ENCODE measurements around the gene HFM1.

GRCh38 chr1:91308544-91308943 is 96.1 kb downstream of the HFM1 start:
- TF ChIP-seq CTCF (conservative IDR thresholded peaks at IDR 0.05 in 1 of 2, IDR thresholded peaks at IDR 0.05 in 1 of 2; ENCODE audit: low read depth in 1 of 2, low read length in 2 of 2) (no peak), EZH2 (IDR thresholded peaks at IDR 0.05; ENCODE audit: low read length, missing control alignments) (no peak)
